ENCODE results near the gene PEPD.

The PEPD gene

GRCh38 chr19:33546656-33547055 is 25.1 kb upstream of the PEPD start:
- no peak for DNase-seq (ENCODE audit: low read depth)

- DNase-seq (ENCODE audit: low read depth): no peak
These were observed 23.8 kb upstream of the PEPD start for GRCh38 chr19:33545217-33545981.

DNA sequence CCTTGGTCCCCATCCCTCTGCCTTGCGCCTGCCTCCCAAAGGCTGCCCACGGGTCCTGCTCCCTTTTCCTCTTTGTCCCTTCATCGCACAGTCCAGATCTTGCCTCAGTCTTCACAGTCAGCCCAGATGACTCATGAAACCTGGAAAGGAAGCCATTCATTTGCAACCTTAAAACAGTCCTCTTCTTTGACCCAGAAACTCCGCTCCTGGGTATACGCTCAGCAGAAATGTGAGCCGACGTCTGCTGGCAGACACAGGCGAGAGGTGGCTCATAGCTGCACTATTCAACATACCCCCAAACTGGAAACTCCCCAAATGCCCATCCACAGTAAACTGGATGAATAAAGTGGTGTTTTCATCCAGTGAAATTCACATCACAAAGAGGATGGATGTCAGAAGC is 13.6 kb upstream of the PEPD start:
- no peak for DNase-seq (ENCODE audit: low read depth)

GRCh38 chr19:33532859-33533460 is 11.4 kb upstream of the PEPD start:
- DNase-seq (ENCODE audit: low read depth): no peak

GRCh38 chr19:33530842-33531241 is 9.3 kb upstream of the PEPD start:
- DNase-seq (ENCODE audit: low read depth): no peak

GRCh38 chr19:33530296-33530695 is 8.7 kb upstream of the PEPD start:
- no peak for DNase-seq (ENCODE audit: low read depth)

GRCh38 chr19:33529094-33529676 is 7.6 kb upstream of the PEPD start:
- DNase-seq (ENCODE audit: low read depth): no peak

GRCh38 chr19:33528404-33528803 is 6.8 kb upstream of the PEPD start:
- DNase-seq (ENCODE audit: low read depth): no peak

DNA sequence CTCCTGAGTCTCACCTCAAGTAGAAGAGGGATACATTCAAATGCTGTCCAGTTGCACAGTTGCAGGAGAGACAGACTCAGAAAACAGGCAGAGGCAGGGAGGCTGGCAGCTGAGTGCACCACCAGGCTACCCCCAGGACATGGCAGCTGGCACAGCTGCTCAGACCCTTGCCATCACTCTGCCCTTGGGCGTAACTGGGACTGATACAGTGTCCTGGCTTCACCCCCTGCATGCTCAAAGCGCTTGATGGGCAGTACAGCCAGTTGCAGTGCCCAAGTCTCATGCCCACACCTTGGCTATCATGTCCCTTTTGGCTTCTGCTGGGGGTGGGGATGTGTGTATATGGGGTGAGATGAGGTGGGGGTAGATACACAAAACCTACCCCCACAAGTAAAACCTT is 5.5 kb upstream of the PEPD start:
- no peak for DNase-seq (ENCODE audit: low read depth)

- no peak for DNase-seq (ENCODE audit: low read depth)
These were observed 2.6 kb upstream of the PEPD start for GRCh38 chr19:33524024-33524664.

- no peak for DNase-seq (ENCODE audit: low read depth)
These were observed 1.6 kb upstream of the PEPD start for GRCh38 chr19:33523167-33523566.

- DNase-seq (ENCODE audit: low read depth): no peak
These were observed 726 bp upstream of the PEPD start for GRCh38 chr19:33522371-33522662.

DNA sequence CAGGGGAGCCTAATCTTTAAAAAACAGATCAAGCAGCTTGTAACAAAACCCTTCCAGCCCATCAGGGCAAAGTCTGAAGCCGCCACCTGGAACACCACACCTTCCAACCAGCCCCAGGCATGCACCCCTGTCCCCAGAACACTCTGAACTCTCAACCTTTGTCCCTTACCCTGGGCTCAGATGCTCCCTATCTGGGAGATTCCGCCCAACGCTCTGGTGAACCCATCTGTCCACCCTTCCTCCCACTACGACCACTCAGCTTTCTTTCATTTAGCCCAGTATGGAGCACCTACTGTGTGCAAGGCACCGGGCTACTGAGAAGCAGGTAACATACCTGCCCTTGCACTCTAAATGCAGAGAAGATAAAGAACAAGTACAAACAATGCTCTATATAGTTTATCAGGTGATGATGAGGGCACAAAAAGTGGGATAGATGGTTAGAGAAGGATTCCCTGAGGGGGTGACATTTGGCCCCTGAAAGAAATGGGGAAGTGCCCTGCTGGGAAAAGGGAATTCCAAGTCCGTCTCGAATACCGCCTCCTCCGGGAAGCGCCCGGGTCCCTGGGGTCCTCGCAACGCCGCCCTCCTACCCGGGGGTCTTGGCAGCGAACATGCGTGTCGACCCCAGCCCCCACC is 629 bp downstream of the PEPD start:
- no peak for DNase-seq (ENCODE audit: low read depth)

- DNase-seq (ENCODE audit: low read depth): no peak
These were observed 1.4 kb downstream of the PEPD start for GRCh38 chr19:33520048-33520643.

DNA sequence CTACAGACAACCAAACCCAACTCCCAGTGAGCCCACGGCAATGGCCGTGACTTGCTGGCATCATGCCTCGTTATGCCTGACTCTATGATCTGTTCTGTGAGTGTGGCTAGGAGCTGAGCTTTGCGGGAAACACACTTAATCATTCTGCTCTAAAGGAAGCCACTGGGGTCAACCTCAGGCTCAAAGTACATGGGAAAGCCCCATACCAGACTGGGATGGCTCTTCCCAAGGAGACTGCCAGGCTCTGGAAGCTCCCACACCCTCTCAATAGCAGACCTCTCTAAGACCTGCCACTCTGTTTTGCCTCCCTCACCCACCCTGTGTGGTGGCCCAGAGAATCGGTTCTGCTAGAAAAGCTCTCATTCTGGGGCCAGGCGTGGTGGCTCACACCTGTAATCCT is 2.2 kb downstream of the PEPD start:
- DNase-seq (ENCODE audit: low read depth): no peak

DNA sequence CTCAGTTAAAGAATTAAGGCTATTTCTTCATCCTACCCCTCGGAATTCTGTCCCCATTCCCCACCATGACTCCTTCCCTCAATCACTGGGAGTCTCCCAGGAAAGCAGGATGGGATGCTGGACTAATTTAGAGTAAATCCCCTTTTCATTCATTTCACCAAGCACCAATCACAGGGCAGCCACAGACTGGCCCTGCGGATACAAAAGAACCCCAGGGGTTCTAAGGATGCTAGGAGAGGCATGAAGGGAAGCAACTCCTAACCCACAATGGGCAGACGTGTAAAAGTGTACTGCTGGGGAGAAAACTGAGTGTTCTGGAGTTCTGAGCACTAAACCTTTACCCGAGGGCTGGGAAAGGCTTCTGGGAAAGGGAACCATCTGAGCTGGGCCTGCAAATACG is 3.0 kb downstream of the PEPD start:
- no peak for DNase-seq (ENCODE audit: low read depth)

- no peak for DNase-seq (ENCODE audit: low read depth)
These were observed 3.7 kb downstream of the PEPD start for GRCh38 chr19:33517922-33518321.

DNA sequence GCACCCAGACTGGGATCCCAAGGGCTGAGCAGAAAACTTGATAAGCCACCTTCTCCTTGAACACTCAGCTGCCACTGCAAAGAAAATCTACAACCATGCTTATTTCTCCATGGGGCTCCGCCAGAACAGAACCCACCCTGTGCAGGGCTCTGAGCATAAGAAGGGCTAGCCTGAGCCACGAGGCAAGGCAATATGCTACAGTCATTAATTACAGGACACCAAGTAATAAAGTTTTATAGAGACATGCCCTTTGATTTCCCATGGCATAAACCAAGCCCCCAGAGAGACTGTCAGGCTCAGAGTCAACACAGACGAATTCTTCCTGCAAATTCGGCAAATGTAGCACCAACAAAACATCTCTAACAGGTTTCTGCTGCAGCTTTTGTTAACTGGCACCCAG is 5.7 kb downstream of the PEPD start:
- DNase-seq (ENCODE audit: low read depth): no peak

DNA sequence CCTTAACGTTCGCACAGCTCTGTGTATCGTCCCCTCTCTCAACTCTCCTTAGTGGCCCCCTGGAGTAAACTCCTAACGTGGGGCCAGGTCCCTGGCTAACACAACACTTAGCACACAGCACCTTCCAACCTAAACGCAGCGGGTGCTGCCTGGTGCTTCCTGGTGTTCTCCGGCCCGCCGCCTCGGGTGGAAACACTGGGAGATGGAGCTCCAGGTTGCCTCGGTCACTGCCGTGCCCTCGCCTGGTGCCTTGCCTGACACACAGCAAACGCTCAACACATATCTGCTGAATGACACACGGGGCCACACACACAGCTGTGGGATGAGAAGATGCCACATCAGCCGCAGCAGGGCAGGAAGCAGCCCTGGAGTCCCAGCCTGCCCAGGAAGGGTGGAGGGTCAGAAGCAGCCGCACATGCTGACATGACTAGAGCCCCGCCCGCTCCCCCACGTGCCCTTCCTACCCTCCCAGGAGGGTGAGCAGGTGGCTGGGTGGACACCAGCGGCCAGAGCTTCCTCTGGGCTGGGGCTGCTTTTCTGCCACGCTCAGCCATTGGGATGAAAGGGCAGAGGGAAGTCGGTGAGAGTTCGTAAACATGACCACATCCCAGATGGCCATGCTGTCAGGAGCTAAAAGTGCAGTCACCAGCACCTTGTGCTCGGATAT is 6.6 kb downstream of the PEPD start:
- DNase-seq (ENCODE audit: low read depth): no peak

- no peak for DNase-seq (ENCODE audit: low read depth)
These were observed 8.2 kb downstream of the PEPD start for GRCh38 chr19:33513424-33513823.

DNA sequence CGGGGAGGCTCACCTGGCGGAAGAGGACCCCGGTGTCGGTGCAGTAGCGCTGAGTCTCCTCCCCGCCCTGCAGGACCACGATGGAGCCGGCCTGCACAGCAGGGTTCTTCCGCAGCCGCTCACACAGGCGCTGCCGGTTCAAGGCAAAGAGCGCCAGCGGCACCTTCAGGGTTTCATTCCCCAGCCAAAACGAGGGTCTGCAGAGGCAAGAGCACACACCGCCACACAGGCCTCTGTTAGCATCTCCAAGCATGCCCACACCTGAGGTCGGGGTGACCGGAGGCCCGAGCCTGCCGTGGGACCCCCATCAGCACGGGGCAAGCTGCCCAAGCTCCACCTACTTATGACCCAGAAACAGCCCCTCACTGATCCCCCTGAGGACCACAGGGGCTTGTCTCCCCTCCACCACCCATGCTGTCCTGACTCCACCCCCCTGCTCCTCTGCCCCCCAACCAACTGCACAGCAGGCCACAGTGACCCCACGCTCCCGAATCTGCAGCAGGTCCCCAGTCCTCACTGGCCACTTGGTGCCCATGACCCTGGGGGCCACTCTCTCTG is 8.9 kb downstream of the PEPD start:
- no peak for DNase-seq (ENCODE audit: low read depth)

- DNase-seq (ENCODE audit: low read depth): no peak
These were observed 9.6 kb downstream of the PEPD start for GRCh38 chr19:33512021-33512420.
